K562 (cell line): ENCODE results near the gene SURF6. TPM values are rescaled to one million over a fixed set of nuclear protein-coding genes. Genes with fewer than 3 reads are reported as not detected.

Source experiments
- CBX5 ChIP-seq: IDR thresholded peaks from 2 replicates; pipeline ENCODE4 v1.6.1; 2014; ENCODE audit warnings: low read depth, borderline replicate concordance
- CXXC5 ChIP-seq: fragments of 250-450 bp; sonication (Bioruptor Pico); IDR thresholded peaks from 2 replicates; pipeline ENCODE4 v1.8.0; 2022; ENCODE audit warnings: inconsistent platforms, mild to moderate bottlenecking, moderate library complexity
- GTF3C2 ChIP-seq: IDR thresholded peaks from 3 replicates; pipeline ENCODE4 v1.6.1; 2011; ENCODE audit warnings: borderline replicate concordance, mild to moderate bottlenecking, moderate library complexity; ENCODE audit not compliant: insufficient read length; ENCODE audit errors: extremely low read depth
- HDAC1 ChIP-seq, 2 experiments: fragments of 450-650 bp; IDR thresholded peaks; 2 replicates each; pipeline ENCODE4 v1.6.1; 2016 to 2017; ENCODE audit warnings: inconsistent platforms in 1 of 2, mild to moderate bottlenecking in 1 of 2, moderate library complexity in 1 of 2
- HNRNPLL ChIP-seq: fragments of 200-400 bp; formaldehyde crosslinking; IDR thresholded peaks from 2 replicates; pipeline ENCODE4 v1.6.1; 2017; ENCODE audit warnings: low read length, low read depth, mild to moderate bottlenecking; ENCODE audit not compliant: poor library complexity, severe bottlenecking
- MCM3 ChIP-seq: fragments of 450-650 bp; IDR thresholded peaks from 2 replicates; pipeline ENCODE4 v1.6.1; 2016
- MTA1 ChIP-seq: fragments of 450-650 bp; IDR thresholded peaks from 2 replicates; pipeline ENCODE4 v1.6.1; 2017; ENCODE audit warnings: borderline replicate concordance
- STAT5B ChIP-seq: fragments of 250-450 bp; sonication (Bioruptor Pico); IDR thresholded peaks from 2 replicates; pipeline ENCODE4 v1.8.0; 2021; ENCODE audit warnings: mild to moderate bottlenecking, inconsistent platforms
- XRCC3 ChIP-seq: fragments of 450-650 bp; IDR thresholded peaks from 2 replicates; pipeline ENCODE4 v1.6.1; 2017; ENCODE audit warnings: mild to moderate bottlenecking, moderate library complexity
- ZBED1 ChIP-seq: IDR thresholded peaks from 2 replicates; pipeline ENCODE4 v1.6.1; 2014
- ZNF184 ChIP-seq: sonication (generic); formaldehyde crosslinking; IDR thresholded peaks from 2 replicates; pipeline ENCODE4 v1.5.0; 2020; ENCODE audit warnings: missing genetic modification reagents
- ZNF444 ChIP-seq: fragments of 250-450 bp; sonication (Bioruptor Pico); IDR thresholded peaks from 2 replicates; pipeline ENCODE4 v1.4.0; 2020; ENCODE audit warnings: mild to moderate bottlenecking, moderate library complexity
- polyA plus RNA-seq, 8 experiments: library from polyadenylated mRNA; depleted of rRNA in 4 of 8; stranded (reverse) in 5 of 8; unstranded in 3 of 8; fragments of >200 nt; fragmentation: Nextera tagmentation in 2 of 8; fragmentation: Illumina TruSeq in 1 of 8; extraction: Ambion mirVana in 2 of 8; extraction: Trizol in 1 of 8; gene quantifications; 2 replicates each; pipeline versions ENCODE4 v1.2.1 to v1.2.3, GENCODE V29; 2011 to 2014; ENCODE audit warnings: inconsistent platforms in 1 of 8, missing spikeins in 1 of 8
- total RNA-seq, 7 experiments: library from RNA; depleted of rRNA in 6 of 7; stranded (reverse); fragments of >200 nt in 6 of 7; fragmentation: Illumina TruSeq in 2 of 7; extraction: Trizol in 2 of 7; gene quantifications; 2 replicates each; pipeline versions ENCODE4 v1.2.1 to v1.2.3, GENCODE V29; 2011 to 2021; ENCODE audit warnings: low replicate concordance in 1 of 7
- TF ChIP-seq, protein P1 (sequence below): fragments of 450-650 bp; IDR thresholded peaks from 2 replicates; pipeline ENCODE4 v1.6.1; 2018; ENCODE audit warnings: mild to moderate bottlenecking, low read depth; ENCODE audit not compliant: partially characterized antibody
- TF ChIP-seq, protein P2 (sequence below): fragments of 450-650 bp; IDR thresholded peaks from 2 replicates; pipeline ENCODE4 v1.6.1; 2016; ENCODE audit warnings: mild to moderate bottlenecking, moderate library complexity

The SURF6 gene
- total and polyA plus RNA-seq, 9 of the 15 experiments (the other 6 are each of a cell fraction or from before 2014, with no cell fraction given) = 1.4 to 68.3 (median 14.7) TPM

DNA sequence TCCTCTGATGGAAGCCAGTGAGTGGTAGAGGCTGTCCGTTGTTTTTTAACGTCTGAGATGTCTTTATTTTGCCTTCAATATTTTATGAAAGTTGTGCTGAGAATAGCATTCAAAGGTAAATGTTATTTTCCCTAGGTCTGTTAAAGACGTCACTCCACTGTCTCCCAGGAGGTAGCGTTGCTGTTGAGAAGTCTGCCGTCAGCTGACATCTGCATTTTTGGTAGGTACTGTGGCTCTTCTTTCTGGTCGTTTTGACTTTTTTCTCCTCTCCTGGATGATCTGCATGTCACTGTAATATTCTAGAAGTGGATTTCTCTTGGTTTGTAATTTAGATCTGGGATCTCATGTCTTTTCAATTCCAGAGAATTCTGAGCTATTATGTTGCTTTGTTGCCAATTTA lies 26.4 kb downstream of the SURF6 start (continued):
- no peak for TF ChIP-seq GTF3C2
- TF ChIP-seq MTA1 = no peak
- TF ChIP-seq, protein P1, sequence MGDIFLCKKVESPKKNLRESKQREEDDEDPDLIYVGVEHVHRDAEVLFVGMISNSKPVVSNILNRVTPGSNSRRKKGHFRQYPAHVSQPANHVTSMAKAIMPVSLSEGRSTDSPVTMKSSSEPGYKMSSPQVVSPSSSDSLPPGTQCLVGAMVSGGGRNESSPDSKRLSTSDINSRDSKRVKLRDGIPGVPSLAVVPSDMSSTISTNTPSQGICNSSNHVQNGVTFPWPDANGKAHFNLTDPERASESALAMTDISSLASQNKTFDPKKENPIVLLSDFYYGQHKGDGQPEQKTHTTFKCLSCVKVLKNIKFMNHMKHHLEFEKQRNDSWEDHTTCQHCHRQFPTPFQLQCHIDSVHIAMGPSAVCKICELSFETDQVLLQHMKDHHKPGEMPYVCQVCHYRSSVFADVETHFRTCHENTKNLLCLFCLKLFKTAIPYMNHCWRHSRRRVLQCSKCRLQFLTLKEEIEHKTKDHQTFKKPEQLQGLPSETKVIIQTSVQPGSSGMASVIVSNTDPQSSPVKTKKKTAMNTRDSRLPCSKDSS = peak; percentile 43
- TF ChIP-seq HNRNPLL = no peak
- TF ChIP-seq STAT5B (CRISPR knock-in tag) = no peak
- TF ChIP-seq, protein P2, sequence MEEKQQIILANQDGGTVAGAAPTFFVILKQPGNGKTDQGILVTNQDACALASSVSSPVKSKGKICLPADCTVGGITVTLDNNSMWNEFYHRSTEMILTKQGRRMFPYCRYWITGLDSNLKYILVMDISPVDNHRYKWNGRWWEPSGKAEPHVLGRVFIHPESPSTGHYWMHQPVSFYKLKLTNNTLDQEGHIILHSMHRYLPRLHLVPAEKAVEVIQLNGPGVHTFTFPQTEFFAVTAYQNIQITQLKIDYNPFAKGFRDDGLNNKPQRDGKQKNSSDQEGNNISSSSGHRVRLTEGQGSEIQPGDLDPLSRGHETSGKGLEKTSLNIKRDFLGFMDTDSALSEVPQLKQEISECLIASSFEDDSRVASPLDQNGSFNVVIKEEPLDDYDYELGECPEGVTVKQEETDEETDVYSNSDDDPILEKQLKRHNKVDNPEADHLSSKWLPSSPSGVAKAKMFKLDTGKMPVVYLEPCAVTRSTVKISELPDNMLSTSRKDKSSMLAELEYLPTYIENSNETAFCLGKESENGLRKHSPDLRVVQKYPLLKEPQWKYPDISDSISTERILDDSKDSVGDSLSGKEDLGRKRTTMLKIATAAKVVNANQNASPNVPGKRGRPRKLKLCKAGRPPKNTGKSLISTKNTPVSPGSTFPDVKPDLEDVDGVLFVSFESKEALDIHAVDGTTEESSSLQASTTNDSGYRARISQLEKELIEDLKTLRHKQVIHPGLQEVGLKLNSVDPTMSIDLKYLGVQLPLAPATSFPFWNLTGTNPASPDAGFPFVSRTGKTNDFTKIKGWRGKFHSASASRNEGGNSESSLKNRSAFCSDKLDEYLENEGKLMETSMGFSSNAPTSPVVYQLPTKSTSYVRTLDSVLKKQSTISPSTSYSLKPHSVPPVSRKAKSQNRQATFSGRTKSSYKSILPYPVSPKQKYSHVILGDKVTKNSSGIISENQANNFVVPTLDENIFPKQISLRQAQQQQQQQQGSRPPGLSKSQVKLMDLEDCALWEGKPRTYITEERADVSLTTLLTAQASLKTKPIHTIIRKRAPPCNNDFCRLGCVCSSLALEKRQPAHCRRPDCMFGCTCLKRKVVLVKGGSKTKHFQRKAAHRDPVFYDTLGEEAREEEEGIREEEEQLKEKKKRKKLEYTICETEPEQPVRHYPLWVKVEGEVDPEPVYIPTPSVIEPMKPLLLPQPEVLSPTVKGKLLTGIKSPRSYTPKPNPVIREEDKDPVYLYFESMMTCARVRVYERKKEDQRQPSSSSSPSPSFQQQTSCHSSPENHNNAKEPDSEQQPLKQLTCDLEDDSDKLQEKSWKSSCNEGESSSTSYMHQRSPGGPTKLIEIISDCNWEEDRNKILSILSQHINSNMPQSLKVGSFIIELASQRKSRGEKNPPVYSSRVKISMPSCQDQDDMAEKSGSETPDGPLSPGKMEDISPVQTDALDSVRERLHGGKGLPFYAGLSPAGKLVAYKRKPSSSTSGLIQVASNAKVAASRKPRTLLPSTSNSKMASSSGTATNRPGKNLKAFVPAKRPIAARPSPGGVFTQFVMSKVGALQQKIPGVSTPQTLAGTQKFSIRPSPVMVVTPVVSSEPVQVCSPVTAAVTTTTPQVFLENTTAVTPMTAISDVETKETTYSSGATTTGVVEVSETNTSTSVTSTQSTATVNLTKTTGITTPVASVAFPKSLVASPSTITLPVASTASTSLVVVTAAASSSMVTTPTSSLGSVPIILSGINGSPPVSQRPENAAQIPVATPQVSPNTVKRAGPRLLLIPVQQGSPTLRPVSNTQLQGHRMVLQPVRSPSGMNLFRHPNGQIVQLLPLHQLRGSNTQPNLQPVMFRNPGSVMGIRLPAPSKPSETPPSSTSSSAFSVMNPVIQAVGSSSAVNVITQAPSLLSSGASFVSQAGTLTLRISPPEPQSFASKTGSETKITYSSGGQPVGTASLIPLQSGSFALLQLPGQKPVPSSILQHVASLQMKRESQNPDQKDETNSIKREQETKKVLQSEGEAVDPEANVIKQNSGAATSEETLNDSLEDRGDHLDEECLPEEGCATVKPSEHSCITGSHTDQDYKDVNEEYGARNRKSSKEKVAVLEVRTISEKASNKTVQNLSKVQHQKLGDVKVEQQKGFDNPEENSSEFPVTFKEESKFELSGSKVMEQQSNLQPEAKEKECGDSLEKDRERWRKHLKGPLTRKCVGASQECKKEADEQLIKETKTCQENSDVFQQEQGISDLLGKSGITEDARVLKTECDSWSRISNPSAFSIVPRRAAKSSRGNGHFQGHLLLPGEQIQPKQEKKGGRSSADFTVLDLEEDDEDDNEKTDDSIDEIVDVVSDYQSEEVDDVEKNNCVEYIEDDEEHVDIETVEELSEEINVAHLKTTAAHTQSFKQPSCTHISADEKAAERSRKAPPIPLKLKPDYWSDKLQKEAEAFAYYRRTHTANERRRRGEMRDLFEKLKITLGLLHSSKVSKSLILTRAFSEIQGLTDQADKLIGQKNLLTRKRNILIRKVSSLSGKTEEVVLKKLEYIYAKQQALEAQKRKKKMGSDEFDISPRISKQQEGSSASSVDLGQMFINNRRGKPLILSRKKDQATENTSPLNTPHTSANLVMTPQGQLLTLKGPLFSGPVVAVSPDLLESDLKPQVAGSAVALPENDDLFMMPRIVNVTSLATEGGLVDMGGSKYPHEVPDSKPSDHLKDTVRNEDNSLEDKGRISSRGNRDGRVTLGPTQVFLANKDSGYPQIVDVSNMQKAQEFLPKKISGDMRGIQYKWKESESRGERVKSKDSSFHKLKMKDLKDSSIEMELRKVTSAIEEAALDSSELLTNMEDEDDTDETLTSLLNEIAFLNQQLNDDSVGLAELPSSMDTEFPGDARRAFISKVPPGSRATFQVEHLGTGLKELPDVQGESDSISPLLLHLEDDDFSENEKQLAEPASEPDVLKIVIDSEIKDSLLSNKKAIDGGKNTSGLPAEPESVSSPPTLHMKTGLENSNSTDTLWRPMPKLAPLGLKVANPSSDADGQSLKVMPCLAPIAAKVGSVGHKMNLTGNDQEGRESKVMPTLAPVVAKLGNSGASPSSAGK = no peak
- peak; percentile 84 for TF ChIP-seq CBX5
- TF ChIP-seq ZNF184 = no peak
- no peak for TF ChIP-seq MCM3
- TF ChIP-seq XRCC3 = 0 out of 2 replicates have a peak, but pooled peaks have one; percentile 24
- no peak for TF ChIP-seq ZNF444 (CRISPR knock-in tag)
- TF ChIP-seq CXXC5 (CRISPR knock-in tag) = 0 out of 2 replicates have a peak, but pooled peaks have one; percentile 16
- TF ChIP-seq ZBED1 = no peak
- peak in 1 of 2 experiments; percentile 91; a peak in 2 of 4 replicates for TF ChIP-seq HDAC1 (IDR thresholded peaks at IDR 0.05)
